Heart right ventricle (tissue), 16 donors: ENCODE data around the gene ITPR2. TPM values are rescaled to one million over a fixed set of nuclear protein-coding genes. Genes with fewer than 3 reads are reported as not detected.

Source experiments
- ATAC-seq, 8 donors: fragments of 200-7000 bp; cut with Tn5 transposase; one replicate each; pipeline ENCODE4 v1.9.1; 2020; ENCODE audit warnings: mild to moderate bottlenecking in 8 of 8, moderate library complexity in 8 of 8, moderate number of reproducible peaks in 1 of 8
- DNase-seq, 2 donors: peaks; one replicate each; pipeline ENCODE4 v3.0.0-alpha.2; 2020
- H3K27ac ChIP-seq, 10 donors: fragments of 200-600 bp; sonication (generic) in 2 of 10; one replicate each; pipeline versions ENCODE4 v1.5.0 to v1.8.0; 2020 to 2022; ENCODE audit warnings: mild to moderate bottlenecking in 3 of 10
- H3K27me3 ChIP-seq, 7 donors: fragments of 200-600 bp; one replicate each; pipeline ENCODE4 v1.8.0; 2021 to 2022; ENCODE audit warnings: mild to moderate bottlenecking in 2 of 7
- H3K36me3 ChIP-seq, 9 donors: fragments of 200-600 bp; sonication (generic) in 1 of 9; one replicate each; pipeline versions ENCODE4 v1.5.0 to v1.8.0; 2020 to 2022; ENCODE audit warnings: mild to moderate bottlenecking in 2 of 9
- H3K4me1 ChIP-seq, 9 donors: fragments of 200-600 bp; sonication (generic) in 1 of 9; one replicate each; pipeline versions ENCODE4 v1.5.0 to v1.8.0; 2020 to 2022; ENCODE audit warnings: mild to moderate bottlenecking in 4 of 9
- H3K4me3 ChIP-seq, 10 donors: fragments of 200-600 bp; sonication (generic) in 2 of 10; one replicate each; pipeline versions ENCODE4 v1.5.0 to v1.8.0; 2020 to 2022; ENCODE audit warnings: mild to moderate bottlenecking in 7 of 10, moderate library complexity in 2 of 10
- H3K9me3 ChIP-seq, 11 donors: fragments of 200-600 bp in 10 of 11; sonication (generic) in 2 of 11; one replicate each; pipeline versions ENCODE4 v1.5.0 to v1.8.0; 2013 to 2022; ENCODE audit warnings: mild to moderate bottlenecking in 2 of 11, control low read depth in 1 of 11, moderate library complexity in 1 of 11
- CTCF ChIP-seq, 9 donors: fragments of 200-600 bp; sonication (generic) in 2 of 9; IDR thresholded peaks; one replicate each; pipeline versions ENCODE4 v1.5.0 to v1.8.0; 2021 to 2022; ENCODE audit warnings: antibody characterized with exemption in 9 of 9, mild to moderate bottlenecking in 5 of 9, moderate library complexity in 1 of 9
- WGBS, 2 donors: extraction: QIAGEN DNeasy Blood & Tissue Kit; methylation state at CpG; one replicate each; pipeline ENCODE4 v1.1.7; 2013; ENCODE audit warnings: inconsistent platforms in 1 of 2; 5-methylcytosine and 5-hydroxymethylcytosine counted together
- intact Hi-C, 10 donors: fragments of 100-400 bp; cut with DNase I; formaldehyde crosslinking; loops; one replicate each; pipeline versions ENCODE4 v1.11.1 to v1.14.2; 2022
- polyA plus RNA-seq, 2 donors: library from polyadenylated mRNA; stranded (reverse); fragments of 200-250 nt; gene quantifications; one replicate each; pipeline ENCODE4 v1.2.3, GENCODE V29; 2013
- total RNA-seq, 10 donors: library from RNA; stranded (reverse); fragmentation: NEBNext Ultra II Directional in 3 of 10; extraction: Animal tissue kit (Norgen Biotek cat#: 25700) in 3 of 10; gene quantifications; one replicate each; pipeline versions ENCODE4 v1.2.1 to v1.2.4, GENCODE V29; 2021 to 2023
- donor health status: Arrhythmogenic right ventricular cardiomyopathy.
- donor health status: ischemic (EF 13 %, LVEDD 7.1; RV severe dilation, severe dysfunction).
- donor health status: healthy with polysubstance abuse.
- donor health status: DM: no; HTN: yes; CAD: no.
- donor health status: DM: no; HTN: no; CAD: no.
- donor health status: ischemic (EF 25% LVEDD 6.9; RV normal size, moderate dysfunction).
- donor health status: ischemic (EF 25% LVEDD 5.7; RV mildly dilated, moderate dysfunction).
- donor health status: healthy.
- donor health status: DM: yes; HTN: yes; CAD: no.
- donor health status: Ischemic cardiomyopathy.
- donor health status: ischemic (EF 35%, LVEDD 5.7; RV mildly dilated, moderate dysfunction).
- donor health status: nonischemic (EF 11% LVEDD 7.7; RV severe dilation, severe dysfunction).
- donor health status: DM: yes; HTN: yes; CAD: no.
- donor health status: PGD.
- donor health status: ischemic (EF 29% LVEDD 5.4; RV normal size, mild dysfunction).
- donor health status: nonischemic (EF 23%, LVEDD 6.1; RV moderate dilation, normal function).

ITPR2 gene
- total and polyA plus RNA-seq, 12 donors = 2.0 to 18.9 (median 14.3) TPM

GRCh38 chr12:26748741-26749431 lies 84.1 kb downstream of the ITPR2 start:
- WGBS, 2 donors = 86 to 94% methylated on average over 4 of the region's 4 CpGs
- TF ChIP-seq CTCF (IDR thresholded peaks at IDR 0.05) = no peak
- Histone ChIP-seq H3K36me3 (no peaks in the 10 kb centered on the region), H3K27me3 (no peaks in the 10 kb centered on the region), H3K4me3 (no peak overlapping the region), H3K27ac (no peak overlapping the region), H3K4me1 (peaks cover 0 to 48% (median 7%) of the 10 kb centered on the region in 9 donors), H3K9me3 (no peaks in the 10 kb centered on the region)
- intact Hi-C loops = loop anchor here in 1 of 10 donors (5.0 kb wide), 1 partner anchor 48 kb away; no protein-coding TSS in a partner anchor
- DNase-seq = no peak
- no peak for ATAC-seq

GRCh38 chr12:26748412-26748740 lies 84.6 kb downstream of the ITPR2 start:
- WGBS, 2 donors = 65 to 86% methylated on average over 2 of the region's 2 CpGs
- Histone ChIP-seq H3K9me3 (no peaks in the 10 kb centered on the region), H3K27ac (no peak overlapping the region), H3K4me3 (no peak overlapping the region), H3K4me1 (peaks cover 0 to 48% (median 7%) of the 10 kb centered on the region in 9 donors), H3K36me3 (no peaks in the 10 kb centered on the region), H3K27me3 (no peaks in the 10 kb centered on the region)
- TF ChIP-seq CTCF (IDR thresholded peaks at IDR 0.05) = no peak
- no peak for DNase-seq
- ATAC-seq = no peak
- intact Hi-C loops = loop anchor here in 1 of 10 donors (5.0 kb wide), 1 partner anchor 49 kb away; no protein-coding TSS in a partner anchor

GRCh38 chr12:26746121-26746714 lies 86.8 kb downstream of the ITPR2 start:
- TF ChIP-seq CTCF (IDR thresholded peaks at IDR 0.05) = no peak
- ATAC-seq = no peak
- 79 to 87% methylated on average over 4 of the region's 4 CpGs for WGBS, 2 donors
- Histone ChIP-seq H3K36me3 (no peaks in the 10 kb centered on the region), H3K27me3 (no peaks in the 10 kb centered on the region), H3K9me3 (no peaks in the 10 kb centered on the region), H3K4me3 (no peak overlapping the region), H3K27ac (no peak overlapping the region), H3K4me1 (peaks cover 0 to 59% (median 15%) of the 10 kb centered on the region in 9 donors)
- no peak for DNase-seq
- intact Hi-C loops = loop anchor here in 1 of 10 donors (5.0 kb wide), 1 partner anchor 51 kb away; no protein-coding TSS in a partner anchor

- peaks cover 0 to 54% (median 19%) of the 10 kb centered on the region in 9 donors for H3K4me1 ChIP-seq
- no peak for ATAC-seq
- 56 to 60% methylated on average over 8 of the region's 8 CpGs for WGBS, 2 donors
Observed at GRCh38 chr12:26744697-26745440, 88.1 kb downstream of the ITPR2 start.

More at GRCh38 chr12:26744697-26745440, 88.1 kb downstream of the ITPR2 start:
- Histone ChIP-seq H3K36me3 (no peaks in the 10 kb centered on the region), H3K27me3 (no peaks in the 10 kb centered on the region), H3K27ac (no peak overlapping the region), H3K4me3 (no peak overlapping the region), H3K9me3 (peaks cover 0 to under 1% (median 0%) of the 10 kb centered on the region in 11 donors)
- no peak for DNase-seq
- intact Hi-C loops = loop anchor here in 1 of 10 donors (5.0 kb wide), 1 partner anchor 52 kb away; no protein-coding TSS in a partner anchor
- TF ChIP-seq CTCF (IDR thresholded peaks at IDR 0.05) = no peak
